HG03520 (cell line): Measurements from ENCODE around the gene GJD4.

Experiments
- ATAC-seq: cut with Tn5 transposase; IDR thresholded peaks from one replicate; pipeline ENCODE4 v1.9.1; 2021; ENCODE audit warnings: mild to moderate bottlenecking, moderate library complexity; ENCODE audit not compliant: unreplicated experiment

Gene GJD4

DNA sequence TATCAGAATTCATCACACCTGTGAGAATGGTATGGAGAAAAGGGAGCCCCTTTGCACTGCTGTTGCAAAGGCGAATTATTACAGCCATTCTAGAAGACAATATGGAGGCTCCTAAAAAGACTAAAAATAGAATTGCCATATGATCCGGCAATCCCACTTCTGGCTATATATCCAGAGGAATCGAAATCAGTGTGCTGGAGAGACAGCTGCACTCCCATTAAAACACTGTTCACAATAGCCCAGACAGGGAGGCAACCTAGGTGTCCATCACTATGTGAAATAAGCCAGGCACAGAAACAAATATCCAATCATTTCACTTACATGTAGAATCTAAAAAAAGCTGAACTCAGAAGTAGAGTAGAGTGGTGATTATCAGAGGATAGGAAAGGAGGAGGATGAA, 26.0 kb upstream of the GJD4 start:
- no peak for ATAC-seq

DNA sequence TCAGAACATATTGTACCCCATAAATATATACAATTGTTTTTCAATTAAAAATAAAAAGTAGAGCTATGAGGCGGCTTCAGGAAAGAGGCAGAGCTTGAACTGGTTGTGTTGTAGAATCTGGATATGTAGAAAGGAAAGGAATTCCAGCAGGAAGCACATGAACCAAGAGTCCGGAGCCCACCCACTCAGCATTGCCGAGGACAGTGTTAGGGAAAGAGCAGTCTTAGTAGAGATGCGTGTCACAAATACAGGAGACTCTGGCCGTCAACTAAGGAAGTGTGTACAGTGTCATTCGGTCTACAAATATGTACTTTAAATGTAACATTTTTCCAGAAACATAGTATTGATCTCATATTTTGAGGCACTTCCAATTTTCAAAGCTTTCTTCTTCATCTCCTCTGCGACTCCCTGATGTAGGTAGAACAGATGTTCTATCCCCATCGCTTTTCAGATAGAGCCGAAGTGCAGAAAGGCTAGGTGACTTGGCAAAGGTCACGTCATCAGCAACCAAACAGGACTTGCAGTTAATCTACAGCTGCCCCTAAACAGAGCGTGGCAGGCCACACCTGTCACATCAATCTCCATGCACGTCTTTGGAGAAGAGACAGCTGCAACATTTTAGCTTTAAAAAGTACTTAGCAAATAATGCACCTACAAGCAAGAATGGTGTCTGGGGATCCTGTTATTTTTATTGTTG, 25.3 kb upstream of the GJD4 start:
- ATAC-seq: no peak

DNA sequence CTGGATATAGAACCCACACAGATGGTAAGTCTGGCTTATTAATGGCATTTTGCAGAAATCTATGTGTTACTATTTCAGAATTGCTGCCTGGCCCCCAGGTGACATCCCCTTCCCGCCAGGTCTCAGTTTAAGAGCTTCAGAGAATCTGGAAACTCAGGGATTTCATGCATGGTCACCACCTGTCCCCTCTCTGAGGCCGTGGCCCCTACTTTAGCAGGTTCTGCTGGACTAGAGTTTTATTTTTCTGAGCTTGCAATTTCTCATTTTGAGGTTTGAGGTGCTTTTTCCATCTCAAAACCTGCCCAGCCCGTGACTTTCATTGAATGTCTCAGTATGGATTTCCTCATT, 24.7 kb upstream of the GJD4 start:
- no peak for ATAC-seq

DNA sequence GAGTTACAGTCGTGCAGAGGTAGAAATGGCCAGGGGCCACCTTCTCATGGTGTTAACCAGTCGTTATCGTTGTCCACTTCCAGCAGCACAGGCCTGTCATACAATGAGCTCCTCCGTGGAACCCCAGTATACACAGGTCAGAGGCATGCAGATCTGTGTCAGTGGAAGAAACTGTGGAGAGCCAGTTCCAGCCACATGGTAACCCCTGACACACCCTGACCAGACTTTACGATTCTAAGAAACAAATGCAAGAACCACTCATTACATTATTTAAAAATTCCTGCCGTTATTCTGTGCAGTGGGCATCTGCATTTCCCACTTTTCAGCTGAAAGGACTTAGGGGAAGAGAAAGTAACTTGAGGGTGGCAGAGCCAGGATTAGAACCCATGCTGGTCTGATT, 23.5 kb upstream of the GJD4 start:
- ATAC-seq: no peak

GRCh38 chr10:35584946-35585345, 20.2 kb upstream of the GJD4 start:
- no peak for ATAC-seq

GRCh38 chr10:35585356-35585755, 19.8 kb upstream of the GJD4 start:
- ATAC-seq: no peak

GRCh38 chr10:35585903-35586535, 19.1 kb upstream of the GJD4 start:
- ATAC-seq: no peak

DNA sequence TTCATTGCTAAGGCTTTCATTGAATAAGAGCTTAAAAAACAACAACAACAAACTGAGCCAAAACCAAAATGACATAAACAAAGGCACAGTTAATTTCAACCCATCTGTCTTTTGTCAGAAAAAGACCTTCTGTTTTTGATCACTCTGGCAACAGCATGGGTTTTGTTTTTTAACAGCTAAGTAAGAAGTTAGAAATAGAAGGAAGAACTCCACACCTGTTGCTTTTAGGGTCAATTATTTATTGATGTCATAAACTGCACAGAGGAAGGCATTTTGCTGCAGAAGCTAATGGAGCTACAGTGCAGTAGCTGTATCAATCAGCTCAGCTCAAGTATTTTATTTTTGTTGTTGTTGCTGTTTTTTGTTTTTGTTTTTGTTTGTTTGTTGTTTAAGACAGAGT, 16.3 kb upstream of the GJD4 start:
- no peak for ATAC-seq

- ATAC-seq: no peak
Observed at GRCh38 chr10:35592441-35592840, 12.7 kb upstream of the GJD4 start.

GRCh38 chr10:35594115-35595079, 10.7 kb upstream of the GJD4 start:
- no peak for ATAC-seq

GRCh38 chr10:35595106-35595505, 10.0 kb upstream of the GJD4 start:
- no peak for ATAC-seq

- no peak for ATAC-seq
Observed at GRCh38 chr10:35598379-35598778, 6.8 kb upstream of the GJD4 start.

- no peak for ATAC-seq
Observed at GRCh38 chr10:35600193-35600592, 4.9 kb upstream of the GJD4 start.

GRCh38 chr10:35606430-35606829, 1.3 kb downstream of the GJD4 start:
- no peak for ATAC-seq

DNA sequence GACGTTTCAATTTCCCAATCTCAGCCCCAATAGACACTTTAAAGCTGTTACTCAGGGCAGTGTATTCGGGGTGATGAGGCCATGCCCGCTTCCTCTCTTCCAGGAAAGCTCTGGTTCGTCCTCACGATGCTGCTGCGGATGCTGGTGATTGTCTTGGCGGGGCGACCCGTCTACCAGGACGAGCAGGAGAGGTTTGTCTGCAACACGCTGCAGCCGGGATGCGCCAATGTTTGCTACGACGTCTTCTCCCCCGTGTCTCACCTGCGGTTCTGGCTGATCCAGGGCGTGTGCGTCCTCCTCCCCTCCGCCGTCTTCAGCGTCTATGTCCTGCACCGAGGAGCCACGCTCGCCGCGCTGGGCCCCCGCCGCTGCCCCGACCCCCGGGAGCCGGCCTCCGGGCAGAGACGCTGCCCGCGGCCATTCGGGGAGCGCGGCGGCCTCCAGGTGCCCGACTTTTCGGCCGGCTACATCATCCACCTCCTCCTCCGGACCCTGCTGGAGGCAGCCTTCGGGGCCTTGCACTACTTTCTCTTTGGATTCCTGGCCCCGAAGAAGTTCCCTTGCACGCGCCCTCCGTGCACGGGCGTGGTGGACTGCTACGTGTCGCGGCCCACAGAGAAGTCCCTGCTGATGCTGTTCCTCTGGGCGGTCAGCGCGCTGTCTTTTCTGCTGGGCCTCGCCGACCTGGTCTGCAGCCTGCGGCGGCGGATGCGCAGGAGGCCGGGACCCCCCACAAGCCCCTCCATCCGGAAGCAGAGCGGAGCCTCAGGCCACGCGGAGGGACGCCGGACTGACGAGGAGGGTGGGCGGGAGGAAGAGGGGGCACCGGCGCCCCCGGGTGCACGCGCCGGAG, 2.6 kb downstream of the GJD4 start:
- ATAC-seq: no peak

DNA sequence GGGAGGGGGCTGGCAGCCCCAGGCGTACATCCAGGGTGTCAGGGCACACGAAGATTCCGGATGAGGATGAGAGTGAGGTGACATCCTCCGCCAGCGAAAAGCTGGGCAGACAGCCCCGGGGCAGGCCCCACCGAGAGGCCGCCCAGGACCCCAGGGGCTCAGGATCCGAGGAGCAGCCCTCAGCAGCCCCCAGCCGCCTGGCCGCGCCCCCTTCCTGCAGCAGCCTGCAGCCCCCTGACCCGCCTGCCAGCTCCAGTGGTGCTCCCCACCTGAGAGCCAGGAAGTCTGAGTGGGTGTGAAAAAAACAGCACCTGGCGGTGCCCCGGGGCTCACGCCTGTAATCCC, 3.2 kb downstream of the GJD4 start:
- ATAC-seq: no peak

DNA sequence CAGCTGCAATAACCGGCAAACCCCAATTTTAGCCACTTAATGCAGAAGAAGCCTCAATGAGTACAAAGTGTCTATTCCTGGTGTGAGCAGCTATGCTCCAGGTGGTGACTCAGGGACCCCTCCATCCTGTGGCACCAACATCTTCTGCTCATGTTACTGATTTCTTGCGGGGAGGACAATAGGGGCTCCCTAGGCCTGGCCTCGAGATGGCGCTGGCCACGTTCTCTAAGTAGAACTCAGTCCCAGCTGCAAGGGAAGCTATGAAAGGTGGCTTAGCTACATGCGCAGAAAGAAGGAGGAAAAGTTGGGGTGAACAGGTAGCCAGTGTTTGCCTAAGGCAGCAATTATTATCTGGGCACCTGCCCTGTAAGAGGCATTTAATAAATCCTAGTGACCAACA, 6.6 kb downstream of the GJD4 start:
- no peak for ATAC-seq

- no peak for ATAC-seq
Observed at GRCh38 chr10:35612385-35613106, 7.4 kb downstream of the GJD4 start.

DNA sequence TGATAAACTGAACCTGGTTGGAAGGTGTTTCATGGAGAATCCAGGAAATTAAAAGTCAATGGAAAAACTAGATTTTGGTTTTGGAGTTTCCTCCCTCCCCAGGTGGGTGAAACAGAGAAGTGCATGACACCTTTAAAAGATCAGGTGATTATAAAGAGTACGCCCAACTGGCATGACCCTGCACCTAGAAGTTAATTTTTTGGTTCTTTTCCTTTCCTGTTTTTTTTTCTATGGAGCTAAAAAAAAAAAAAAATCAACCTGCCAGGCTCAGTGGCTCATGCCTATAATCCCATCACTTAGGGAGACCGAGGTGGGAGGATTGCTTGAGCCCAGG, 7.9 kb downstream of the GJD4 start:
- no peak for ATAC-seq

DNA sequence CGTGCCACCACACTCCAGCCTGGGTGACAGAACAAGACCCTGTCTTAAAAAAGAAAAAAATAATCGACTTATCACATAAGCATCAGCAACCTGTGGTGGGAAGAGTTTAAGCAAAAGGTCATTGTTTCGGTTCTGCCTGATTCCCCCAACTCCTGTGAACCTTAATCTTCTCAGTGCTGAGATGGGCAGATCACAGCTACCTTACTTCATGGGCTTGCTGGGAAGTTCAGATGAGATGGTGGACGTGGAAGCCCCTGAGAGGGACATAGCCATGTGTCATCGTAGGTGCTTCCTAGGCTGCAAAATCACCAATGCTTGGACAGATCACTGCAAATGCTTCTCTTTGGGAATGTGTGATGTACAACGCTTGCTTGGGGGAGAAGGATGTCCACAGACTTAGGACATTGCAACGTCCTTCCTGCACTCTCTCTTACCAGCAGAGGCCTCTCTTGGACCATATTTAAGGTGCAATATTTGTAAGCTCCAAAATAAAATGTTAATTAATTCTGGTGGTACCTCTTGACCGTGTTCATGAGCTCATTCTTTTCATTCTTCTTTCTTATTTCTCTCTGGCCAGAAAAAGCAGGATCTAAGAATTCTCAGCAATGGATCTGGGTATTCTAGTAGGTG, 8.6 kb downstream of the GJD4 start:
- no peak for ATAC-seq
